Stimulated activated memory B cell treated with anti-CD40 and anti-IgM and Interleukin-4, amounts not matched to agents 10 μg/mL and 1 μg/mL and 100 μg/mL, for 72 hours (primary cell): ENCODE measurements around the gene NCF4.

Experiments used
- ATAC-seq: fragments of 150-1000 bp; cut with Tn5 transposase; 2 replicates; pipeline ENCODE4 v1.10.0; 2021
- H3K27ac Mint-ChIP-seq: one replicate; pipeline ENCODE4 v1.8.0; 2022; ENCODE audit warnings: mild to moderate bottlenecking, mixed read lengths
- H3K27me3 Mint-ChIP-seq: one replicate; pipeline ENCODE4 v1.8.0; 2022; ENCODE audit warnings: mixed read lengths
- H3K36me3 Mint-ChIP-seq: one replicate; pipeline ENCODE4 v1.8.0; 2022; ENCODE audit warnings: mixed read lengths
- H3K4me1 Mint-ChIP-seq: one replicate; pipeline ENCODE4 v1.8.0; 2022; ENCODE audit warnings: mixed read lengths
- H3K4me3 Mint-ChIP-seq: one replicate; pipeline ENCODE4 v1.8.0; 2022; ENCODE audit warnings: mild to moderate bottlenecking, moderate library complexity, mixed read lengths
- H3K9me3 Mint-ChIP-seq: one replicate; pipeline ENCODE4 v1.8.0; 2022; ENCODE audit warnings: mixed read lengths

Gene NCF4

GRCh38 chr22:36926309-36926708 lies 65.5 kb downstream of the NCF4 start:
- Mint-ChIP-seq H3K27ac (peak overlapping the region; percentile 73), H3K27me3 (no peaks in the 10 kb centered on the region), H3K4me1 (peaks cover 66% of the 10 kb centered on the region), H3K4me3 (no peak overlapping the region), H3K9me3 (no peaks in the 10 kb centered on the region), H3K36me3 (peaks cover 90% of the 10 kb centered on the region)
- no peak for ATAC-seq

- Mint-ChIP-seq H3K36me3 (peaks cover 90% of the 10 kb centered on the region), H3K27ac (peak overlapping the region; percentile 73), H3K4me1 (peaks cover 61% of the 10 kb centered on the region), H3K27me3 (no peaks in the 10 kb centered on the region), H3K4me3 (no peak overlapping the region), H3K9me3 (no peaks in the 10 kb centered on the region)
- no peak for ATAC-seq
Observed at GRCh38 chr22:36926721-36927435, 66.1 kb downstream of the NCF4 start.
